ENCODE measurements around the gene CFAP251. TPM values are rescaled to one million over a fixed set of nuclear protein-coding genes. Genes with fewer than 3 reads are reported as not detected.

Gene CFAP251
- total and polyA plus RNA-seq, 2 donors (not counting 3 experiments of a cell fraction or from before 2014, with no cell fraction given): 3.3 to 4.0 TPM

DNA sequence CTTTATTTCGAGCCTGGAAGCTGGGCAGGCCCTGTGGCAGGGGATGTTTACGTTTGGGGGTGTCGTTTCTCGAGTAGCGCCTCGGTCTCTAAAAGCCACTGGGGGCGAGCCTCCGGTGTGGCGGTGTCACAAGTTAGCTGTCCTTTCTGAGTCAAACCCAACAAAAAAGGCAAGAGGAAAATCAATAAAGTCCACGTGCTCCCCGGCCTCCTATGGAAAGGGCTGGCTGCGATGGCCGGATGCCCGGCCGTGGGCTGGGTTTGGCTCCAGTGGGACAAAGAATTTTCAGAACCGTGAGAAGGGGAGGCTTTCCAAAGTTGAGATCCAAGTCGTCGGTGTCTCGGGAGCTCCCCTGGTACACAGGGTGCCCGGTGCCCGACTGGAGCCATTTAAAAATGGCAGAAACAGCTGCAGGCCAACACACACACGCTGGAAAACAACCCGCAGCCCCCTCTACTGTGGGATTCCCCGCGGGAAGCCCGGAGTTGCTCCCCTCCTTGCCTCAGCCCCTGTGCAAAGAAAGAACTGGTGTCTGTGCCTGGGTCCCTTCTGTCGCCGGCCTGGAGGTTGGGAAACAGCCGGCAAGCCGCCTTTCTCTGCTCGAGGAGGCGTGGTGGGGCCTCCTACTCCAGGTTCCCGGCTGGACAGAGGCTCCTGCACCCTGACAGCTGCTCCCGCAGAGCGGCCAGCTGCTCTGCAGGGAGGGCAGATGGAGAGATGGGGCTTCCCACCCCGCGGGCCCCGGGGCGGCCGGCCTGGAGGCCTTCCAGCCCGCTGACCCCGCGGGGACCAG, 105.1 kb downstream of the CFAP251 start:
- Histone ChIP-seq H3K27me3 (ENCODE audit: control insufficient read depth in 2 of 2, insufficient read depth in 2 of 2, low read length in 2 of 2) (no peaks in the 10 kb centered on the region), H3K27ac (ENCODE audit: insufficient read depth, low read depth, low read length) (peak overlapping the region; percentile 46), H3K9me1 (replicated peaks; ENCODE audit: control insufficient read depth, extremely low read depth, insufficient read depth, low read length) (no peaks in the 10 kb centered on the region), H3K9ac (replicated peaks; ENCODE audit: extremely low read depth, insufficient read depth, low read length) (peak overlapping the region; percentile 80), H4K20me1 (replicated peaks; ENCODE audit: control insufficient read depth, extremely low read depth, insufficient read depth, low read length) (no peaks in the 10 kb centered on the region), H3K9me3 (replicated peaks; ENCODE audit: control insufficient read depth, insufficient read depth, low read length) (no peaks in the 10 kb centered on the region), H3K4me3 (replicated peaks in 1 of 3; ENCODE audit: insufficient read depth in 1 of 3, low read depth in 1 of 3, low read length in 3 of 3) (peak overlapping the region; percentile 58 to 78 (median 70)), H3K36me3 (ENCODE audit: control insufficient read depth in 2 of 2, extremely low read depth in 1 of 2, insufficient read depth in 2 of 2, low read length in 2 of 2) (no peaks in the 10 kb centered on the region), H3K4me2 (ENCODE audit: insufficient read depth, low read length) (peak overlapping the region; percentile 85), H3K4me1 (ENCODE audit: control insufficient read depth, extremely low read depth, insufficient read depth, low read length) (peaks cover 19% of the 10 kb centered on the region), H2AFZ (ENCODE audit: low read depth, low read length) (peak overlapping the region; percentile 80), H3K79me2 (ENCODE audit: control insufficient read depth, insufficient read depth, low read length) (peaks cover 18% of the 10 kb centered on the region)
- POLR2A ChIA-PET: no interaction called here
- CTCF ChIA-PET: interaction anchor here (1.5 to 3.2 kb wide), 3 partner anchors 32 to 107 kb away, joined by 5 to 21 read pairs (median 14); partner anchors contain the start of gene CFAP251
- no TSS peak for BruUV-seq (replicated peaks)
- dilution Hi-C loops (cut with MboI; ENCODE audit: extremely low pct_ligation_motif_present, low sequenced_read_pairs) (no loop called here), intact Hi-C loops (cut with micrococcal nuclease) (loop anchor here (1.0 to 5.0 kb wide), 5 partner anchors 31 to 135 kb away; partner anchors contain the start of genes CFAP251, MLXIP and PSMD9)
- DNase-seq (ENCODE audit: low read depth, low spot score): peak; percentile 79
- peak; percentile 93 for FAIRE-seq
- TF ChIP-seq EZH2 (IDR thresholded peaks at IDR 0.05; ENCODE audit: borderline replicate concordance, low read depth, low read length, severe bottlenecking) (no peak), MAX (IDR thresholded peaks at IDR 0.05; ENCODE audit: insufficient read depth, insufficient read length) (peak; percentile 78)

DNA sequence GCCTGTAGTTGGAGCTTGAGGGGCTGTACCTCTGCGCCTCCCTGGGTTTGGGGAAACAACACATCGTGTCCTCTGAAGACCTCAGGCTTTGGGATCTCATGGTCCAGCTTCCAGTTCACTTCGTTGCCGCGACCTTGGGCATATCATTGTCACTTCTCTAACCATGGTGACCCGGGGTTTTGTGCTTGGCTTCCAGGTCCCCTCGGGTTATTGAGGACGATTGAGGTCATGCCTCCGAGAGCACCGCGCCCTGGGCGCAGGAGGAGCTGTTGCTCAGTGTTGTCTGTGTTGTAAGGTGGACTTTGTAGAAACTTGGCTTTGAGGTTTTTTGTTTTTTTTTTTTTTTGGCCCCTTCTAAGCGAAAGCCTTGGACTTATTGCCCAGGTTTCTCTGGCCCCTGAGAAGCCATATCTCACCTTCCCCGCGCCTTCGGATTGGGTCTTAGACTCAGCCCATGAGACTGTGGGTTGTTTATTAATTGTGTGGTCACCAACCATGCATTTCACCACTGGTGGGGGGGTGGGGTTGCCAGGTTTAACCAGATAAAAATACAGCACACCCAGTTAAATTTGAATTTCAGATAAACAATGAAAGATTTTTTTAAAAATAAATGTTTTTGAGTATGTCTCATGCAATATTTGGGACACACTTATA, 105.9 kb downstream of the CFAP251 start:
- no peak for DNase-seq (ENCODE audit: low read depth, low spot score)
- Histone ChIP-seq H3K4me1 (ENCODE audit: control insufficient read depth, extremely low read depth, insufficient read depth, low read length) (peaks cover 19% of the 10 kb centered on the region), H2AFZ (ENCODE audit: low read depth, low read length) (peak overlapping the region; percentile 80), H3K36me3 (ENCODE audit: control insufficient read depth in 2 of 2, extremely low read depth in 1 of 2, insufficient read depth in 2 of 2, low read length in 2 of 2) (no peaks in the 10 kb centered on the region), H3K27ac (ENCODE audit: insufficient read depth, low read depth, low read length) (no peak overlapping the region), H3K79me2 (ENCODE audit: control insufficient read depth, insufficient read depth, low read length) (peaks cover 22% of the 10 kb centered on the region), H3K4me3 (replicated peaks in 1 of 3; ENCODE audit: insufficient read depth in 1 of 3, low read depth in 1 of 3, low read length in 3 of 3) (no peak overlapping the region), H4K20me1 (replicated peaks; ENCODE audit: control insufficient read depth, extremely low read depth, insufficient read depth, low read length) (no peaks in the 10 kb centered on the region), H3K4me2 (ENCODE audit: insufficient read depth, low read length) (peak overlapping the region; percentile 18), H3K9me1 (replicated peaks; ENCODE audit: control insufficient read depth, extremely low read depth, insufficient read depth, low read length) (no peaks in the 10 kb centered on the region), H3K9ac (replicated peaks; ENCODE audit: extremely low read depth, insufficient read depth, low read length) (no peak overlapping the region), H3K9me3 (replicated peaks; ENCODE audit: control insufficient read depth, insufficient read depth, low read length) (no peaks in the 10 kb centered on the region), H3K27me3 (ENCODE audit: control insufficient read depth in 2 of 2, insufficient read depth in 2 of 2, low read length in 2 of 2) (no peaks in the 10 kb centered on the region)
- CTCF ChIA-PET: interaction anchor here (2.2 kb wide), 1 partner anchor 108 kb away, joined by 14 read pairs; no protein-coding TSS in a partner anchor
- POLR2A ChIA-PET: no interaction called here
- intact Hi-C loops (cut with micrococcal nuclease) (loop anchor here (5.0 kb wide), 1 partner anchor 53 kb away; the partner anchor contains the start of gene MLXIP), dilution Hi-C loops (cut with MboI; ENCODE audit: extremely low pct_ligation_motif_present, low sequenced_read_pairs) (no loop called here)
- no TSS peak for BruUV-seq (replicated peaks)
- TF ChIP-seq FOS (IDR thresholded peaks at IDR 0.05; ENCODE audit: borderline replicate concordance, insufficient read depth, low read length): no peak
- TF ChIP-seq CTCF (IDR thresholded peaks at IDR 0.05; ENCODE audit: extremely low read depth in 1 of 2, insufficient read depth in 1 of 2, low read depth in 1 of 2, low read length in 2 of 2): no peak
- no peak for TF ChIP-seq MYC (IDR thresholded peaks at IDR 0.05; ENCODE audit: low read depth, low read length)
- TF ChIP-seq JUN (IDR thresholded peaks at IDR 0.05; ENCODE audit: borderline replicate concordance, insufficient read depth, insufficient read length, low read depth): no peak
- TF ChIP-seq EZH2 (IDR thresholded peaks at IDR 0.05; ENCODE audit: borderline replicate concordance, low read depth, low read length, severe bottlenecking): no peak
- TF ChIP-seq POLR2A (IDR thresholded peaks at IDR 0.05; ENCODE audit: low read depth, low read length): no peak
- no peak for TF ChIP-seq GATA2 (IDR thresholded peaks at IDR 0.05; ENCODE audit: insufficient read depth, insufficient read length, low read depth, low read length)
- TF ChIP-seq POLR2AphosphoS5 (IDR thresholded peaks at IDR 0.05; ENCODE audit: insufficient read depth, low read depth, low read length): no peak
- no peak for TF ChIP-seq MAX (IDR thresholded peaks at IDR 0.05; ENCODE audit: insufficient read depth, insufficient read length)
- FAIRE-seq: no peak
